ENCODE results near the gene UBQLN2.
"Not testable (repeated sequence)": the region's sequence is repeated elsewhere in the genome, so short reads cannot be mapped to it uniquely, and the experiment has no call there.

UBQLN2 gene

GRCh38 chrX:56588397-56589188 is 25.2 kb downstream of the UBQLN2 start:
- TF ChIP-seq CTCF (IDR thresholded peaks at IDR 0.05; ENCODE audit: low read depth, low read length): no peak
- no peak overlapping the region for H3K4me3 ChIP-seq (ENCODE audit: low read depth, low read length)

- H3K4me3 ChIP-seq (ENCODE audit: low read depth, low read length): not testable (repeated sequence)
Measured at GRCh38 chrX:56591830-56592229, 28.4 kb downstream of the UBQLN2 start.

- H3K4me3 ChIP-seq (ENCODE audit: low read depth, low read length): no peak overlapping the region
- TF ChIP-seq CTCF (IDR thresholded peaks at IDR 0.05; ENCODE audit: low read depth, low read length): no peak
Measured at GRCh38 chrX:56600141-56600540, 36.7 kb downstream of the UBQLN2 start.

GRCh38 chrX:56600987-56601386 is 37.6 kb downstream of the UBQLN2 start:
- no peak overlapping the region for H3K4me3 ChIP-seq (ENCODE audit: low read depth, low read length)
- no peak for TF ChIP-seq CTCF (IDR thresholded peaks at IDR 0.05; ENCODE audit: low read depth, low read length)

- TF ChIP-seq CTCF (IDR thresholded peaks at IDR 0.05; ENCODE audit: low read depth, low read length): no peak
Measured at GRCh38 chrX:56615282-56615681, 51.9 kb downstream of the UBQLN2 start.

More at GRCh38 chrX:56615282-56615681, 51.9 kb downstream of the UBQLN2 start:
- no peak overlapping the region for H3K4me3 ChIP-seq (ENCODE audit: low read depth, low read length)

All from WI38 (cell line).